Ishikawa (cell line): ENCODE results near the gene ZBTB3.

Experiments
- CEBPB ChIP-seq: IDR thresholded peaks from 2 replicates; pipeline ENCODE4 v1.6.1; 2012
- EGR1 ChIP-seq: IDR thresholded peaks from 2 replicates; pipeline ENCODE4 v1.6.1; 2012
- FOXM1 ChIP-seq: IDR thresholded peaks from 2 replicates; pipeline ENCODE4 v1.6.1; 2012; ENCODE audit warnings: low read depth, borderline replicate concordance
- MAX ChIP-seq: IDR thresholded peaks from 2 replicates; pipeline ENCODE4 v1.6.1; 2012
- NFIC ChIP-seq: IDR thresholded peaks from 2 replicates; pipeline ENCODE4 v1.6.1; 2012
- RAD21 ChIP-seq: IDR thresholded peaks from 2 replicates; pipeline ENCODE4 v1.6.1; 2012; ENCODE audit warnings: low read depth
- REST ChIP-seq: IDR thresholded peaks from 2 replicates; pipeline ENCODE4 v1.6.1; 2012; ENCODE audit warnings: low read depth, mild to moderate bottlenecking
- TAF1 ChIP-seq: IDR thresholded peaks from 2 replicates; pipeline ENCODE4 v1.6.1; 2012; ENCODE audit warnings: low read depth, mild to moderate bottlenecking
- USF1 ChIP-seq: IDR thresholded peaks from 2 replicates; pipeline ENCODE4 v1.6.1; 2012

- no peak for TF ChIP-seq MAX
- no peak for TF ChIP-seq USF1
- TF ChIP-seq REST, result no peak
- no peak for TF ChIP-seq FOXM1
- no peak for TF ChIP-seq EGR1
- no peak for TF ChIP-seq NFIC
- no peak for TF ChIP-seq RAD21
- no peak for TF ChIP-seq CEBPB
- no peak for TF ChIP-seq TAF1
Observed at GRCh38 chr11:62774407-62774806, 20.4 kb upstream of the ZBTB3 start.
